GM21717 (cell line): ENCODE results near the gene SNUPN.
"Not testable (repeated sequence)": the region's sequence is repeated elsewhere in the genome, so short reads cannot be mapped to it uniquely, and the experiment has no call there.

Experiments used
- ATAC-seq: cut with Tn5 transposase; IDR thresholded peaks from one replicate; pipeline ENCODE4 v1.9.1; 2021; ENCODE audit warnings: mild to moderate bottlenecking, moderate library complexity; ENCODE audit not compliant: unreplicated experiment

The SNUPN gene

DNA sequence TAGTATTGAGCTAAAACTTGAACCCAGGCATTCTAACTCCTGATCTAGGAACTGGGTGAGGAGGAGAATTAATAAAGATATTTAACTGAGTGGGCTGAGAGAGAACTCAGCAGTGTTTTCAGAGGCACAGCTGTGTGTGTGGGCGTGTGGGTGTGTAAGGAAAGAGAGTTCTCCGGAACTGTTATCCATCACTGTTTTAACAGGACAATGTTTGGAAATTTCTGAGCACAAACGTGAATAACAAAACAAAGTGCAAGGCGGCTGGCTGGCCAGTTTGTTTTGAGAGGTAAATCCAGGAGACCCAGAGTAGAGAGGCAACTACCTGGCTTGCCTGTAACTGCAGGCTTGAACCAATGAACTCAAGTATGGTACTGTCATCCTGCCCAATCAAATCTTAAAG lies 41.4 kb downstream of the SNUPN start:
- ATAC-seq: no peak

DNA sequence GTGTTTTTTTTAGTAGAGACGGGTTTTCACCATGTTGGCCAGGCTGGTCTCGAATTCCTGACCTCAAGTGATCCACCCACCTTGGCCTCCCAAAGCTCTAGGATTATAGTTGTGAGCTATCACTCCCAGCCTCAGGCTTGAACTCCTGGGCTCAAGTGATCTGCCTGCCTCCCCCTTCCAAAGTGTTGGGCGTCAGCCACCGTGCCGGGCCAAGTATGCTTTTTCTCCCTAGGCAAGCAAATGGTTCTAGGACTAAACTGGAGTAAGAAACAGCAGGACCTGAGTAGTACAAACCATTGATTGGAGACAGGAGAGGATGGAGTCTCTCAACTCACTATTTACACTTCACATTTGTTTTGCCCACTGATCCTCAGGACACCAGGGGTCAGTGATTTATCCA lies 41.8 kb downstream of the SNUPN start:
- ATAC-seq: no peak

DNA sequence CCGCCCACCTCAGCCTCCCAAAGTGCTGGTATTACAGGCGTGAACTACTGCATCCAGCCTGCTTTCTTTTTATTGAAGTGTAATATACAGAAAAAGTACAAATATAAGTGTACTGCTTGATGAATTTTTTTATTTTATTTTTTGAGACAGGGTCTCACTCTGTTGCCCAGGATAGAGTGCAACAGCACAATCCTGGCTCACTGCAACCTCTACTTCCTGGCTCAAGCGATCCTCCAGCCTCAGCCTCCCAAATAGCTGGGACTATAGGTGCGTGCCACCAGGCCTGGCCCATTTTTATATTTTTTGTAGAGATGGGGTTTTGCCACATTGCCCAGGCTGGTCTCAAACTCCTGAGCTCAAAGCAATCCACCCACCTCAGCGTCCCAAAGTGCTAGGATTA lies 42.6 kb downstream of the SNUPN start:
- ATAC-seq: not testable (repeated sequence)

DNA sequence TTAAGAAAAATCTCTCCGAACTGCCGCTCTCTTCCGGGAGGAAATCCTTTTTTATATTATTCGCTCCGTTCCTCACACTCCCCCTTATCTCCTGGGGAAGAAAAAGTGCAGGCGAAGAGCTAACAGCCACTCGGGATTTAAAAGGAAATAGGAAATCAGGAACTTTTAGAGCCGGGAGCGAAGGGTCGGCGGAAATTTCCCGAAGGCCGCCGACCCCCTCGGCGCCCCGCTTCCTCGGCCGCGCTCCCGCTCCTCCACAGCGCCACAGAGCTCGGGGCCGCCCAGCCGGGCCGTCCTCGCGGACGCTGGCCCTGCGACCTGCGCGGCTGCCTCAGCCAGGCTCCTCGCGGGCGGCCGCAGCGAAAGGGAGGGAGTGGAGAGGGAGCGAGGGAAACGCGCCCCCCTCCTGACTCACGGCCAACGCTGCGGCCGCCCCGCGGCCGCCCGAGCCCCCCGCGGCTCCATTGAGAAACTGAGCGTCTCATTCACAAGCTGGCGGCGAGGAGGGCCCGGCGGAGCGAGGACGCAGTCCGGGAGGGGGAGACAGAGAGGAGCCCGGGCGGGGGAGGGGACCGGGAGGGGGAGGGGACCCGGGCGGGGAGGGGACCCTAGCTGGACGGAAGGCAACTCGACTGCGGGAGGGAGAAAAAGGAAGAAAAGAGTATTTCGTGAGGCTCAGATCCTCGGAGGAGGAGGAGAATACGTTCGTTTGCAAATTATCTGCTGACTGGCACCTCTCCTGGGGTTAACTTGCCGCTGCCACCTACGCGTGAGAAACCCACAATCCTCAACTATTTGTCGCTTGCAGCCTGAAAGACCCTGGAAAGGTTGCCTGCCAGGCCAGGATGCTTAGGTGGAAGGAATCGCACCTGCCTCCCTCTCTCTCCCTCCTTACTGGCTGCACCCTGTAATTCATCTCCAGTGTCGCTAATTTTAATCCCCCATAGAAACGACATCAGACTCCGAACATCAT lies 46.3 kb downstream of the SNUPN start, which contains the start of gene PTPN9:
PTPN9 (minus strand) TSS at position 368 of the 973 bp plus-strand sequence. CDS start 539 bp downstream, outside the sequence.
- ATAC-seq: peak; percentile 49

DNA sequence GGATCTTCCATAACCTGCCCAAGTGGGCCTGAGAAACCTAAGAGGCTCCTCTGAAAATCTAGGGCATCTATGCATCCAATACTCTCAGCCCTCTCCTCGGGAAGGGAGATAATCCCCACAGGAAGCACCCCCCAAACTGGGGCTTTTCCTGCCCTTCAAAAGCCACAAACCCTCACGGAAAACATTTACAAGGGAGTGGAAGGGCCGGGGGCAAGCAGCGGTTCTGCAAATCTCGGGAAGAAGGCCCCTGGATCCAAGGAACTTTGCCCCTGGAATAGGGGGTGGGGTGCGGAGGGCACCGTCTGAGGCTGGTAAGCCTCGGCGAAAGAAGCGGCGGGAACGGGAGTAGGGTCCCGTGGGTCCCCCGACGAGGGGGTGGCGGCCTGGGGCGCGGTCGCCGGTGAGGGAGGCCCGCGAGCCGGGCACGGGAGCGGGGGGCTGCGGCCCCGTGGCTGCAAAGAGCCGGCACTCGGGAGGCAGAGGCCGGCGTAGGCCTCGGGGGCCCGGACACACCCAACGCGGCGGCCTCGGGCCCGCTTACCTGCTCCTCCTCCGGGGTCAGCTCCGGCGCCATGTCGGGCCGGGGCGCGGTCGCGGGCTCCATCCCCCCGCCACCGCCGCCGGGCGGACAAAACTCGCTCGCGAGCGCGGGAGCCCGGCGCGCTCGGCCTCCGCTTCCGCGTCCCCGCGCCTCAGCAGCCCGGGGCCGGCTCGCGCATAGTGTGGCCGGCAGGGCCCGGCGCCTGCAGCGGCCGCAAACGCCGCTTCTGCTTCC lies 47.2 kb downstream of the SNUPN start:
- no peak for ATAC-seq

DNA sequence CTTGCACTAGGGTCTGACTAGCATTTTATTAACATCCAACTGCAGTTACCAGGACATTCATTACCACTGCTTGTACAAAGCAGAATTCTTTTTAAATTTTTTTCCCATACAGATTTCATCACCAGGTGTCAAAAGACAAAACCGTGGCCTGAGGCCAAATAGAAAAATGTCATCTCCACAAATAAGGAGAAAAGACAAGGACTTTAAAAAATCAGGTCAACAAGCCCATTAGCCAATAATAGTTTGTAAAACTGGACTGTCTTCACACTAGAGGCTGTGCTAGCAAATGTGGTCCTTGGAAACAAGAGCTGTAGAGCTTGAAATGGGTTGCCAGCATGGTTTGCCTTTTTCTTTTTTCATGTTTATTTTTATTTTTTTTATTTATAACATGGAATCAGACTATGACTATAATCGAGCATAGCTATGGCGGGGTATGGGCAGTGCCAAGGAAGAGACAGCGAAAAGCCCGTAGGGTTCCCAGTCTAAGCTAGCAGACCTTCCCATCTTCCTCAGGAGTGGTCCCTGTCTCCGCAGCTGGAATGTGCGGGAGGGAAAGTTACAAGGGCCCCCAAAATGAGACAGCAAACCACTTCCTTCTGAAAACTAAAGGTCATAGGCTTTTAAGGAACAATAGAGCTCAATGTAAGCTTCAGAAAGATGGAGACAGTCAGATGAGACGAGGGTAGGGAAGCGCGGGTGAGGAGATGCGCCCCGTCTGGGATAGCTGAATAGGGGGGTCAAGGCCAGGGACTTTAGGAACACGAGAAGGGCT lies 47.9 kb downstream of the SNUPN start:
- no peak for ATAC-seq

DNA sequence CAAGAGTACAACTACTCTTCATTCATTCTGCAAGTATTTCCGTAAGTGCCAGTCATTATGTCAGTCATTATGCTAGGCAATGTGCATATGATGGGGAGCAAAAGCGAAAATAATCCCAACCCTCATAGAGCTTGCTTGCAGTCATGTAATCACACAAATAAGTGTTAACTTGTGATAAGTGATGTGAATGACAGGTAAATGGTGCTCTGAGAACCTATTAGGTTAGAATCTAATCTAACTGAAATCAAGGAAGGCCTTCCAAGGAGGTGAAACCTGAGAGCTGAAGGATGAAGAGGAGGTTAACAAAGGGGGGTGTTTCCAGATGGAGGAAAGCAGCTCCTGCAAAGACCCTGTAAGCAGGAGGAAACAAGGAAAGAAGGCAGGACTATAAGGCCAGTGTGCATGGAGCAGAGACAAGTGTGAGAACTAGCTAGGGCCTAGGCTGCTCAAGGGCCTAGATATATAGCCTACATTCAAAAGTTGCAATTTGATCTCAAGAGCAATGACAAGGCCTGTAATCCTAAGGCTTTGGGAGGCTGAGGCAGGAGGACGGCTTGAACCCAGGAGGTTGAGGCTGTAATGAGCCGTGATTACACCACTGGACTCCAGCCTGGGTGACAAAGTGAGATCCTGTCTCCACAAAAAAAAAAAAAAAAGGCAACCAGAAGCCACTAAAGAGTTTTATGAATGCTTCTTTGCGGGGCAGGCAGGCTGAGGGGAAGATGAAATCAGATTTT lies 51.7 kb downstream of the SNUPN start:
- no peak for ATAC-seq

DNA sequence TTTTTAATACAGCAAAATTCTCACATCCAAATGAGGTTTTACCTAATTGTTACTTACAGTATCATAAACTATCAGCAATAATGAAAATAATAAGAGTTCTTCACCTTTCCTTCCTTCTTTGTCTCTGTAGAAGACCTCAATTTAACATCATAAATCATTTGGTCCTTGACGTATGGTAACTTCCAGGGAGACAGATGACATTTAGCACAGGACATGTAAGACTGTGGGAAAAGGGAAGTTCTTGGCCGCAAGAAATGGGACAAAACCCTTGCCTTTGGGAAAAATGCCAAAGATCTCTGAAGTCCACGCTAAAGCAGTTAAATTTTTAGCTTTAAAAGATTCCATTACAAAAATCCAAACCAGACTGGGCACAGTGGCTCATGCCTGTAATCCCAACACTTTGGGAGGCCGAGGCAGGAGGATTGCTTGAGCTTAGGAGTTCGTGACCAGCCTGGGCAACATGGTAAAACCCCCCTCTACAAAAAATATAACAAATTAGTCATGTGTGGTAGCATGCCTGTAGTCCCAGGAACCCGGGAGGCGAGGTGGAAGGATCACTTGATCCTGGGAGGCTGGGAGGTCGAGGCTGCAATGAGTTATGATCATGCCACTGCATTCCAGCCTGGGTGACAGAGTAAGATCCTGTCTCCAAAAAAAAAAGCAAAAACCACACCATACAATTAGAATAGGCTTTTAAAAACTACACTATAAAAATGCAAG lies 55.2 kb downstream of the SNUPN start:
- no peak for ATAC-seq

DNA sequence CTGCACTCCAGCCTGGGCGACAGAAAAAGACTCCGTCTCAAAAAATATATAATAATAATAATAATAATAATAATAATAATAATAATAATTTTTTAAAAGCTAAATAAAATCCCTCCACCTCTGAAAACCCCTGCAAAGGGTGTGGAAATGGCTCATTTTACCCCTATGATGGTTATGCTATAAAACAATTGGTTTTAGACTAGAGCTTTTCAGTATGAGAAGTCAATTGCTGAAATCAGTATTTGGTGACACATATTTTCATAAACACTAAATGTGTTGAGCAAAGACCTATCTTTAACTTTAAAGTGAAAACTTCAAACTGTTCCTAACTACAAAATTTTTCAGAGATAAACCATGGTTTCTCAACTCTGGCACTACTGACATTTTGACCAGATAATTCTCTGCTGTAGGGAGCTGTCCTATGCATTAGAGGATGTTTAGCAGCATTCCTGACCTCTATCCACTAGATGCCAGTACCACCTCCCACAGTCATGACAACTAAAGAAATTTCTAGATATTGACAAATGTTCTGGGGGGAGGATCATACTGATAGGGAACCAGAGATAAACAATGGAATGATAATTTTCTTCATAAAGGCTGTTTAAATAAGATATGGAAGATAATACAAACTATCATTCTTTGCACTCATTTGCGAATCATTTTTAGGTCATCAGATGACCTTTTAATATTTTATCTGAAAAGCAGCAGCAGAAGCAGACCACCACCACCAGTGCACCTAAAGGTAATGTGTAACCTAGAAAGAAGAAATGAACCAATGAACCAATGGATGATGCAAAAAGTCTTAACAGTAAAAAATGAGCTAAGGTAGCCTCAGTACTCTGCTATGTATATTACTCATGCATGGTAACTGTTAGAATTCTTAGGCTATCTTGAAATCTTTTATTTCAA lies 60.2 kb downstream of the SNUPN start:
- ATAC-seq: no peak

DNA sequence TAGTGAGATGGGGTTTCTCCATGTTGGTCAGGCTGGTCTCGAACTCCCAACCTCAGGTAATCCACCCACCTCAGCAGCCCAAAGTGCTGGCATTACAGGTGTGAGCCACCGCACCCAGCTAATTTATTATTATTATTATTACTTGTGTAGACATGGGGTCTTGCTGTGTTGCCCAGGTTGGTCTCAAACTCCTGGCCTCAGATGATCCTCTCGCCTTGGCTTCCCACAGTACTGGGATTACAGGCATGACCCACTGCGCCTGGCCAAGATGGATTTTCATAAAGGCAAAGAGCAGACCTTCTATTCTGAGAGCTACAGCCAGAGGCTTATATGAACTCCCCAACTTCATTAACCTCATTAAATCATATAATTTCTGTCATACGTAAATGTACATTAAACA lies 63.6 kb downstream of the SNUPN start:
- ATAC-seq: no peak

DNA sequence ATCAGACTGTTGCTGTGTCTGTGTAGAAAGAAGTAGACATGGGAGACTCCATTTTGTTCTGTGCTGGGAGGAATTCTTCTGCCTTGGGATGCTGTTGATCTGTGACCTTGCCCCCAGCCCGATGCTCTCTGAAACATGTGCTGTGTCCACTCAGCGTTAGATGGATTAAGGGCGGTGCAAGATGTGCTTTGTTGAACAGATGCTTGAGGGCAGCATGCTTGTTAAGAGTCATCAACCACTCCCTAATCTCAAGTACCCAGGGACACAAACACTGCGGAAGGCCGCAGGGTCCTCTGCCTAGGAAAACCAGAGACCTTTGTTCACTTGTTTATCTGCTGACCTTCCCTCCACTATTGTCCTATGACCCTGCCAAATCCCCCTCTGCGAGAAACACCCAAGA lies 66.2 kb downstream of the SNUPN start:
- not testable (repeated sequence) for ATAC-seq

DNA sequence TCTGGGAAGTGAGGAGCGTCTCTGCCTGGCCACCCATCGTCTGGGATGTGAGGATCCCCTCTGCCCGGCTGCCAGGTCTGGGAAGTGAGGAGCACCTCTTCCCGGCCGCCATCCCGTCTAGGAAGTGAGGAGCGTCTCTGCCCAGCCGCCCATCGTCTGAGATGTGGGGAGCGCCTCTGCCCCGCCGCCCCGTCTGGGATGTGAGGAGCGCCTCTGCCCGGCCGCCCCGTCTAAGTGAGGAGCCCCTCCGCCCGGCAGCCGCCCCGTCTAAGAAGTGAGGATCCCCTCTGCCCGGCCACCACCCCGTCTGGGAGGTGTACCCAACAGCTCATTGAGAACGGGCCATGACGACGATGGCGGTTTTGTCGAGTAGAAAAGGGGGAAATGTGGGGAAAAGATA lies 66.6 kb downstream of the SNUPN start:
- not testable (repeated sequence) for ATAC-seq

DNA sequence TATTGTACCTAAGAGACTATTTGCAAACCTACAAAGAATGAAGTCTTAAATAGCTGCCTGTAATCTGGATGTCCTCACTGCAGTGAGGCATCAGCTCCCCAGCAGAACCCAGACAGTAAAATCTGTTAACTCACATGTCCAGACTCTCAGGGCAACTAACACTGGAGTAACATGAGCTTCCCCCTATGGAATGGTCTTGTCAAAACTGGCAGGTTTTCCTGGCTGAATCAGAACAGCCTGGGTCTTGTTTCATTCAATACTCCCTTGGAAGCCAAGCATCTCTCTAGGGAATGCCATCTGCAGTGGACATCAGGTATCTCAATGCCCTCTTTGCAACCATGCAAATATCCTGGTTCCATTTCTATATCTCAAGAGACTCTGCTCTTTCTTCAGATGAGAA lies 70.8 kb downstream of the SNUPN start:
- no peak for ATAC-seq

DNA sequence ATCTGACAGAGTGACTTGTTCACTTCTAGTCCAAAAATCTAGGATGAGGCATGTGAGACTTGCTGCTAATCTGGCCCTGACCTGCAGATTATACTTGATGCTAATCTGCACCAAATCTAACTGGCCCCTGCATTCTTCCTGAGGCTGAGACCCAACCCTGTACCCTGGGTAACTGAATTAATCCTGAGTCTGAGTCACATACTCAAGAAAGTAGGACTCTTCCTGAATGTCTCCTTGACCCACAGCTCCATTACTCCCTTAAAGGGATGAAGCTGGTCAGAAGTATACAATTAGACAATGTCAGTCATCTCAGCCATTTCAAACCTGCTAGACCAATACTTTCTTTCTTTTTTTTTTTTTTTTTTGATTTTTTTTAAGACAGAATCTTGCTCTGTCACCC lies 71.9 kb downstream of the SNUPN start:
- no peak for ATAC-seq

DNA sequence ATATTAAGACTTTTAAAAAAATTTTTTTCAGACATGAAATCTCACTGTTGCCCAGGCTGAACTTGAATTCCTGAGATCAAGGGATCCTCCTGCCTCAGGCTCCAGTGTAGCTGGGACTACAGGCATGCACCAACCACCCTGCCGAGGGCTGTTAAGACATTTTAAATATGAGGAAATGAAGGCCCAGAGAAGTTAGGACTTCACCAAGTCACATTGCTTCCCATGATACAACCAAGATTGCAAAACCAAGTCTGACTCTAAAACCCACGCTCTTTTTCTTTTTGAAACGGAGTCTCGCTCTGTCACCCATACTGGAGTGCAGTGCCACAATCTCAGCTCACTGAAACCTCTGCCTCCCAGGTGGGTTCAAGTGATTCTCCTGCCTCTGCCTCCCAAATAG lies 74.4 kb downstream of the SNUPN start:
- ATAC-seq: no peak
